SK-N-MC (cell line): ENCODE results near the gene STX7.

ENCODE experiments used
- EZH2 ChIP-seq: fragments of 200-600 bp; sonication (generic); IDR thresholded peaks from one replicate; pipeline ENCODE4 v1.6.1; 2017; ENCODE audit warnings: antibody characterized with exemption
- FOXP2 ChIP-seq: optimal IDR thresholded peaks from 2 replicates; pipeline ENCODE3; 2011; ENCODE audit warnings: mild to moderate bottlenecking, moderate library complexity; ENCODE audit not compliant: insufficient read depth; ENCODE audit errors: extremely low read length, control extremely low read depth
- POLR2AphosphoS5 ChIP-seq: IDR thresholded peaks from 2 replicates; pipeline ENCODE4 v1.6.1; 2012; ENCODE audit warnings: mild to moderate bottlenecking, low read depth, low read length, borderline replicate concordance

DNA sequence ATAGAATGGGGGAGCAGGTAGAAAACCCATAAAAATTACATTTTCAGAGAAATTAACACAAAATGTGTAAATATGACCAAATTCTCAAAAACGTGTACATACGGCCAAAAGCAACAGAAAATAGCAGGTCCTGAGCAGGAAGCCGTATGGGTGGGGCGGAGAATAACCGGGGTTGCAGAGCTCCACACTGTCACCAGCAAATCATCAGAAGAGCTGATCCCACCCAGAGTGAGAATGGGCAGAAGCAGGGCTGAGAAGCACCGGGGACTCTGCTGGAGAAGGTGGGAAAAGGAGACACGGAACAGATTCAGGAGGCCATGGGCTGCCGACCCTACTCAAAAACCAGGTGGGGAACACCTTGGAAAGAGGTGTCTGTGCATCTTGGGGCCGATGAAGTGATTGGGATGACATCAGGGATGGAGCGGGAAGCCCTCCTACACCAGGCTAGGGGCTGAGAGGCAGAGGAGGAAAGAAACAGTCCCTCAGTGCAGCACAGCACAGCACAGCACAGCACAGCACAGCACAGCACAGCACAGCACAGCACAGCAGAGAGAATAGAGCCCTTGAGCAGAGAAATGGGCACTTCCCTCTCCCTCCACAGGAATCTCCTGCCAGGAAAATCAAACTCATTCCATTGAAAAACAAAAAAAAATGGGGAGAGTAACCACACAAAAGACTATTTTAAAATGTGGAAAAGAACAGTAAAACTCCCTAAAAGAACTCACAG lies 22.3 kb downstream of the STX7 start:
- no peak for TF ChIP-seq EZH2
- TF ChIP-seq POLR2AphosphoS5 = no peak
- no peak for TF ChIP-seq FOXP2
